Measurements from ENCODE around the gene HLA-DQB2.
"Not testable (repeated sequence)": the region's sequence is repeated elsewhere in the genome, so short reads cannot be mapped to it uniquely, and the experiment has no call there.

HLA-DQB2 gene

GRCh38 chr6:32763421-32763820, at the start of gene HLA-DQB2:
Gene HLA-DQB2, minus strand, starts transcription at chr6:32763532. Its CDS starts 62 bp downstream, at chr6:32763470.
- no peak for DNase-seq (ENCODE audit: low spot score)

GRCh38 chr6:32809171-32809570, 45.8 kb upstream of the HLA-DQB2 start:
- DNase-seq (ENCODE audit: low spot score), result no peak

- DNase-seq (ENCODE audit: low spot score), result no peak
Observed at GRCh38 chr6:32807020-32807580, 43.8 kb upstream of the HLA-DQB2 start.

- not testable (repeated sequence) for DNase-seq (ENCODE audit: low spot score)
Observed at GRCh38 chr6:32805404-32805803, 42.1 kb upstream of the HLA-DQB2 start.

DNA sequence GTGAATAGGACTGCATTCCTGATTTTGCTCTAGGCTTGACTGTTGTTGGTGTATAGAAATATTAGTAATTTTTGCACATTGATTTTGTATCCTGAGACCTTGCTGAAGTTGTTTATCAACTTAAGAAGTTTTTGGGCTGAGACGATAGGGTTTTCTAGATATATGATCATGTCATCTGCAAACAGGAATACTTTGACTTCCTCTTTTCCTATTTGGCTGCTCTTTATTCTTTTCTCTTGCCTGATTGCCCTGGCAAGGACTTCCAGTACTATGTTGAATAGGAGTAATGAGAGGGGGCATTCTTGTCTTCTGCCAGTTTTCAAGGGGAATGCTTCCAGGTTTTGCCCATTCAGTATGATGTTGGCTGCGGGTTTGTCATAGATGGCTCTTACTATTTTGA, 40.1 kb upstream of the HLA-DQB2 start:
- no peak for DNase-seq (ENCODE audit: low spot score)

- DNase-seq (ENCODE audit: low spot score), result no peak
Observed at GRCh38 chr6:32799740-32800139, 36.4 kb upstream of the HLA-DQB2 start.

DNA sequence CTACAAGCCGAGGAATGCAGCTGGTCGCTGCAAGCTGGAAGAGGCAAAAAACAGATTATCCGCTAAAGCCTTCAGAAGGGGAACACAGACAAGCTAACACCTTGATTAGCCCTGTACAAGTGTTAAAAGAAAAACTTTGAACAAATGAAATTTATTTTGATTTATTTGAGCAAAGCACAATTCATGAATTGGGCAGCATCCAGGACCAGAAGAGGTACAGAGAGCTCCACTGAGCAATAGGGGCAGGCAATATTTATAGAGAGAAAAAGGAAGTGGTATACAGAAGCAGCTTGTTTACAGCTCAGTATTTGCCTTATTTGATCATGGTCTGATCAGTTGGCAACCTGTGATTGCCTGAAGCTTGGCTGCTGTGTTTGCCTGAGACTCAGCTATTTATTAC, 35.8 kb upstream of the HLA-DQB2 start:
- DNase-seq (ENCODE audit: low spot score), result no peak

- peak; percentile 62 for DNase-seq (ENCODE audit: low spot score)
Observed at GRCh38 chr6:32796848-32797776, 33.8 kb upstream of the HLA-DQB2 start.

- no peak for DNase-seq (ENCODE audit: low spot score)
Observed at GRCh38 chr6:32794510-32794909, 31.2 kb upstream of the HLA-DQB2 start.

DNA sequence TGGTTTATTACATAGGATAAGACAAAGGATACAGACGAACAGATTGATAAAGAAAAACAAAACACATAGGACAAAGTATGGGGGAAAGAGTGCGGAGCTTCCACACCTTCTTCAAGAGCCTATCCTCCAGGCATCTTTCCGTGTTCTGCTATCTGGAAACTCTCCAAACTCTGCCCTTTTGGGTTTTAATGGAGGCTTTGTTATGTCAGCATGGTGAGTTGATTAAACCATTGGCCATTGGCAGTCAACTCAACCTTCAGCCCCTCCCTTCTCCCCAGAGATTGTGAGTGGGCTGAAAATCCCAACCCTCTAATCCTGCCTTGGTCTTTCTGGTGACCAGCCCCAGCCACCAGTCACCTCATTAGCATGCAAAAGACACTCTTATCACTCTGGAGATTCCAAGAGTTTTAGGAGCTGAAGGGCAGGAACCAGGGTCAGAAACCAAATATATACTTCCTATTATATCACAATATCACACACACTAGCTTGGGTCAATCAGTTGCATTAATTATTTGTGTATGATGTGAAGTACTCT, 29.6 kb upstream of the HLA-DQB2 start:
- DNase-seq (ENCODE audit: low spot score), result no peak

DNA sequence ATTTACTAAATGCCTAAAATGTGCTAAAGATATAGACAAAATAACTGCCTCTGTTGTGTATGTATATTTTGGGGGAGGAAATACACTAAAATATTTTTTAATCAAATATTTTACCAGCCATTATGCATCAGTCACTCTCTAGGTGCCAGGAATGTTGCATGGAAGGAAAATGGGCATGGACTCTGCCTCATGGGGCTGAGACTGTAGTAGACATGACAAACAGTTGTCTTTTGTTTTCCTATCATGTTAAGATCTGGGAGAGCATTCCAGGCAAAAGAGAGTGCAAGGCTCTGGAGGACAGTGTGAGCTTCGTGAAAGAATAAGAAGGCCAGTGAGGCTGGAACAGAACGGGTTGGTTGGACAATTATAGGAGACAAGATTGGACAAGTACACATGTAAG, 27.0 kb upstream of the HLA-DQB2 start:
- no peak for DNase-seq (ENCODE audit: low spot score)

- peak; percentile 44 for DNase-seq (ENCODE audit: low spot score)
Observed at GRCh38 chr6:32785781-32786533, 22.6 kb upstream of the HLA-DQB2 start.

DNA sequence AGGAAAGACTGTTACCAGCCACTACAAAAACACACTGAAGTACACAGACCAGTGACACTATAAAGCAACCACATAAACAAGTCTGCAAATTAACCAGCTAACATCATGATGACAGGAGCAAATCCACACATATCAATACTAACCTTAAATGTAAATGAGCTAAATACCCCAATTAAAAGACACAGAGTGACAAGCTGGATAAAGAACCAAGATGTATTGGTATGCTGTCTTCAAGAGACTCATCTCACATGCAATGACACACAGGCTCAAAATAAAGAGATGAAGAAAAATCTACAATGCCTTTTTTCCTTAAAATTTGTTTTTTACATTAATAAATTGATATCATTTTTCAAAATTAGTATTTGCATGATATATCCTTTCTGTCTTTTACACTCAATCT, 19.6 kb upstream of the HLA-DQB2 start:
- not testable (repeated sequence) for DNase-seq (ENCODE audit: low spot score)

DNA sequence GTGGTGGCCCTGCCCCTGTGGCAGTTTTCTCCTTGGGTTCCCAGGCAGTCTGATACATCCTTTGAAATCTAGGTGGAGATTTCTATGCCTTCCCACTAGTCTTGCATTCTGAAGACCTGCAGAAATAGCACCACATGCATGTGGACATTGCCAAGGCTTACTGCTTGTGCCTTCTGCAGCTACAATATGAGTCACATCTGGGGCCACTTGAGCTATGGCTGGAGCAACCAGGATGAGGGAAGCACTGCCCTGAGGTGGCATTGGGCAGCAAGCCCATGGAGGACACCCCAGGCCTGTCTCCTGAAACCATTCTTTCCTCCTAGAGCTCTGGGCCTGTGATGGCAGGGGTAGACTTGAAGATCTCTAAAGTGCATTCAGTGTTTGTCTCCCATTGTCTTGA, 15.7 kb upstream of the HLA-DQB2 start:
- DNase-seq (ENCODE audit: low spot score), result no peak

DNA sequence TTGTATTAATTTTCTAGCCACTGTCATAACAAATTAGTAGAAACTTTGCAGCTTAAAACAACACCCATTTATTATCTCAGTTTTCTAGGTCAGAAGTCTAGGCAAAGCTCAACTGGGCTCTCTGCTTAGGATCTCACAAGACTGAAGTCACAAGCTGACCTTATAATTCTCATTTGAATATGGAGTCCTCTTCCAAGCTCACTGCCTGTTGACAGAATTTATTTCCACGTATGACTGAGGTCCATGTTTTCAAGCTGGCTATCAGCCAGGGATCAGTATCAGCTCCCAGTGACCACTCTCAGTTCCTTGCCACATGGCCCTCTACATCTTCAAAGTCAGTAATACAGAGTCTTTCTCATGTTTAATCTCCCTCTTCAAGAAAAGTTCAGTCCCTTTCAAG, 11.7 kb upstream of the HLA-DQB2 start:
- no peak for DNase-seq (ENCODE audit: low spot score)

DNA sequence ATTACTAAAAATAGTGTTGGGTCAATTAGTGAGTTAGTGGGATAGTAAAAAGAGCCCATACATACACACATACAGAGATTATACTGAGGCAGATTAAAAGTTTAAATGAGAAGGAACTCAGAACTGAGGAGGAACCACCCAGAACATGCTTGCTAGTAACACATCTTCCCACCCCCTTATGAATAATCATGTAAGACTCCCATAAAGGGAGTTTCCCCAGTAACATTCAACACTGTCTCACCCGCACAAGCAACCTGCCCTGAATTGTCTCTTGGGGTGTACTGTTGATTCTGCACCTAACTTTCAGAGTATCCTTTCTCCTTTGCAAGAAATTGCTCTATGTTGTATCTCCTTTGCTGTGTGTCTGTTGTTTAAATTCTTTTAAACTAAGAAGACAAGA, 11.1 kb upstream of the HLA-DQB2 start:
- no peak for DNase-seq (ENCODE audit: low spot score)

- DNase-seq (ENCODE audit: low spot score), result no peak
Observed at GRCh38 chr6:32772656-32773055, 9.3 kb upstream of the HLA-DQB2 start.

DNA sequence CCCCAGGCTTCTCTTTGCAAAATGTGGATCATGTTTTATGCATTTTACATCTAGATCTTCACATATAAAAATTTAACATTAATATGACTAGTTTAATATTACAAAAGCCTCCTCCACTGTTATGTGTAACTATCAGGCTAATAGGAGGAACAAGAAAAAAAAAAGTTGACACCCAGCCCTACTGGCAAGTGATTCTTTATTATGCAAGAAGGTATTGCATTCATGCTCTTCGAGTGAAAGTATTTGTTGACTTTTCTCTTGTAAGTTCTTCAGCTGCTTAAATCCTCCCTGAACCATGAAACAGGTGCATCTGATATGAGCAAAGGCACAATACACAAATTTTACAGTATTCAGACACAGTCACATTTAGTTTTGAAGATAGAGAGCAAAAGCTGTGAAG, 716 bp upstream of the HLA-DQB2 start:
- no peak for DNase-seq (ENCODE audit: low spot score)

DNA sequence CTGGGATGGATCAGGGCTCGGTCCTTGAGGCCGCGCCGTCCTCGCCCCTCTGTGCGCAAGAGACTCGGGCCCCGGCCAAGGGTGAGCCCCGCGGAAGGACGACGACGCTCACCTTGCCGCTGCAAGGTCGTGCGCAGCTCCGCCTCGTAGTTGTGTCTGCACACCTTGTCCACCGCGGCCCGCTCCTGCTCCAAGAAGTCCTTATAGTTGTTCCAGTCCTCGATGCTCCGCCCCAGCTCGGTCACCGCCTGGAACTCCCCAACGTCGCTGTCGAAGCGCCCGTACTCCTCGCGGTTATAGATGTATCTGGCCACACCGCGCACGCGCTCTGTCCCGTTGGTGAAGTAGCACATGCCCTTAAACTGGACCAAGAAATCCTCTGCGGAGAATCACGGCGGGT, 1.8 kb downstream of the HLA-DQB2 start:
- DNase-seq (ENCODE audit: low spot score), result no peak

DNA sequence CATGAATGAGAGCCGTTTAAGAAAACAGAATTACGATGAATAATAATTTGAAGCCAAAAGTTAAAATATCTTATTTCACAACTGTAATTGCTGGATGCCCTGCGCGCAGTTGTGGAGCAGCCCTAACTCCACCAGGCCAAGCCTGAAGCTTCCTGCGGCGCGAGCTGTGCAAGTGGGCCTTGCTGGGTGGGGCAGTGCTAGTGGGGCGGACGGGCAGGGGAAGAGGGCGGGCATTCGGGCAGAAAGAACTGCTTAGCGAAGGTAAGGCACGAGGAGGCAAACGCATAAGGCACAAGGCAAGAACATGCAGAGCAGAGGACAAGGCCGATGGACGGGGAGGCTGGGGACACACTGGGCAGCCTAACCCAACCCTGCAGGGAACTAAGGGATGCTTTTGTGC, 2.3 kb downstream of the HLA-DQB2 start:
- DNase-seq (ENCODE audit: low spot score), result no peak

- DNase-seq (ENCODE audit: low spot score), result no peak
Observed at GRCh38 chr6:32759669-32760068, 3.7 kb downstream of the HLA-DQB2 start.

DNA sequence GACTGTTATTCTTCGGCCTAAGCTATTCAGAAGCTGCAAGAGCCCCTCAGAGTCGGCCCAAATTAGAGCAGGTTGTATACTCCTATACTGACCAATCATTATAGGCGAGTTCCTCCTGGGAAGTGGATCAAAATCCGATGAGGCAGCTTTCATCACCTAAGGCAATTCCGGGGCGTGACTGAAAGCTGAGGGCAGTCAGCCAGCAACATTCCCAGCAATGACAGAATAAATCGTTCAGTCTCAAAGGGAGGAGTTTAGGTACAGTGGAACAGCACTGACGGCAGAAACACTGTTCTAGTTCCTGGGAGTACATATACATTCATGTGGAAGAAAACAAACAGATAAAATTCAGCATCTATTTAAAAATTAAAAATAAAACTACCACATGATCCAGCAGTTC, 10.8 kb downstream of the HLA-DQB2 start:
- no peak for DNase-seq (ENCODE audit: low spot score)

- not testable (repeated sequence) for DNase-seq (ENCODE audit: low spot score)
Observed at GRCh38 chr6:32745649-32746048, 17.7 kb downstream of the HLA-DQB2 start.
